Nephron progenitor cell (in vitro differentiated cells): Measurements from ENCODE around the gene EXOC4.

Source experiments
- DNase-seq: peaks from one replicate; pipeline ENCODE4 v3.0.0; 2021
- H3K27ac Mint-ChIP-seq: 2 replicates; pipeline ENCODE4 v1.8.0; 2021; ENCODE audit warnings: mild to moderate bottlenecking, moderate library complexity, mixed read lengths
- H3K27me3 Mint-ChIP-seq: 2 replicates; pipeline ENCODE4 v1.8.0; 2021; ENCODE audit warnings: mild to moderate bottlenecking, low read depth, mixed read lengths; ENCODE audit not compliant: poor library complexity
- H3K36me3 Mint-ChIP-seq: 2 replicates; pipeline ENCODE4 v1.8.0; 2021; ENCODE audit warnings: low read depth, mixed read lengths
- H3K4me1 Mint-ChIP-seq: 2 replicates; pipeline ENCODE4 v1.8.0; 2021; ENCODE audit warnings: mixed read lengths
- H3K4me3 Mint-ChIP-seq: 2 replicates; pipeline ENCODE4 v1.8.0; 2021; ENCODE audit warnings: mild to moderate bottlenecking, moderate library complexity, mixed read lengths
- H3K9me3 Mint-ChIP-seq: 2 replicates; pipeline ENCODE4 v1.8.0; 2021; ENCODE audit warnings: mild to moderate bottlenecking, moderate library complexity, mixed read lengths
- CTCF ChIP-seq: fragments of 200-600 bp; sonication (generic); IDR thresholded peaks from 2 replicates; pipeline ENCODE4 v1.5.0; 2021; ENCODE audit warnings: antibody characterized with exemption

Gene EXOC4

GRCh38 chr7:133563251-133563650 lies 310.4 kb downstream of the EXOC4 start:
- no peaks in the 10 kb centered on the region for H3K4me1 Mint-ChIP-seq
- H3K36me3 Mint-ChIP-seq, result peaks cover under 1% of the 10 kb centered on the region
- H3K4me3 Mint-ChIP-seq, result no peak overlapping the region
- no peaks in the 10 kb centered on the region for H3K27me3 Mint-ChIP-seq
- DNase-seq, result no peak
- H3K27ac Mint-ChIP-seq, result no peak overlapping the region
- TF ChIP-seq CTCF, result no peak
- H3K9me3 Mint-ChIP-seq, result no peaks in the 10 kb centered on the region

- Mint-ChIP-seq H3K27ac (no peak overlapping the region), H3K4me1 (no peaks in the 10 kb centered on the region), H3K36me3 (no peaks in the 10 kb centered on the region), H3K27me3 (no peaks in the 10 kb centered on the region), H3K9me3 (no peaks in the 10 kb centered on the region), H3K4me3 (no peak overlapping the region)
- DNase-seq, result no peak
- TF ChIP-seq CTCF, result no peak
These were observed 311.6 kb downstream of the EXOC4 start for GRCh38 chr7:133564484-133564883.

GRCh38 chr7:133568544-133568943 lies 315.7 kb downstream of the EXOC4 start:
- Mint-ChIP-seq H3K9me3 (no peaks in the 10 kb centered on the region), H3K36me3 (no peaks in the 10 kb centered on the region), H3K27ac (no peak overlapping the region), H3K4me3 (no peak overlapping the region), H3K27me3 (no peaks in the 10 kb centered on the region), H3K4me1 (no peaks in the 10 kb centered on the region)
- TF ChIP-seq CTCF, result no peak
- no peak for DNase-seq

- no peaks in the 10 kb centered on the region for H3K36me3 Mint-ChIP-seq
- no peaks in the 10 kb centered on the region for H3K9me3 Mint-ChIP-seq
- no peak overlapping the region for H3K4me3 Mint-ChIP-seq
These were observed 317.4 kb downstream of the EXOC4 start for GRCh38 chr7:133570321-133570720.

GRCh38 chr7:133571076-133571475 lies 318.2 kb downstream of the EXOC4 start:
- Mint-ChIP-seq H3K9me3 (no peaks in the 10 kb centered on the region), H3K4me3 (no peak overlapping the region), H3K27ac (no peak overlapping the region), H3K36me3 (no peaks in the 10 kb centered on the region), H3K27me3 (no peaks in the 10 kb centered on the region), H3K4me1 (no peaks in the 10 kb centered on the region)
- TF ChIP-seq CTCF, result no peak
- no peak for DNase-seq

More at GRCh38 chr7:133570321-133570720, 317.4 kb downstream of the EXOC4 start:
- no peak for DNase-seq
- no peak for TF ChIP-seq CTCF
- Mint-ChIP-seq H3K4me1 (no peaks in the 10 kb centered on the region), H3K27me3 (no peaks in the 10 kb centered on the region), H3K27ac (no peak overlapping the region)

GRCh38 chr7:133572087-133572486 lies 319.2 kb downstream of the EXOC4 start:
- H3K36me3 Mint-ChIP-seq, result no peaks in the 10 kb centered on the region
- TF ChIP-seq CTCF, result no peak
- no peaks in the 10 kb centered on the region for H3K27me3 Mint-ChIP-seq
- H3K4me3 Mint-ChIP-seq, result no peak overlapping the region
- no peaks in the 10 kb centered on the region for H3K9me3 Mint-ChIP-seq
- H3K4me1 Mint-ChIP-seq, result no peaks in the 10 kb centered on the region
- no peak overlapping the region for H3K27ac Mint-ChIP-seq
- no peak for DNase-seq
